GM23248 (cell line): Measurements from ENCODE around the gene SCAF11. TPM values are rescaled to one million over a fixed set of nuclear protein-coding genes. Genes with fewer than 3 reads are reported as not detected.

Experiments
- DNase-seq: peaks from one replicate; pipeline ENCODE4 v3.0.0-alpha.2; 2015
- H2AFZ ChIP-seq: fragments of 200-600 bp; sonication (generic); 2 replicates; pipeline ENCODE4 v1.6.1; 2016; ENCODE audit warnings: antibody characterized with exemption
- H3F3A ChIP-seq: fragments of 200-600 bp; sonication (generic); 2 replicates; pipeline ENCODE4 v1.6.1; 2016; ENCODE audit warnings: mild to moderate bottlenecking, antibody characterized with exemption, mixed run types; ENCODE audit not compliant: insufficient read depth
- H3K27ac ChIP-seq: fragments of 200-600 bp; sonication (generic); 2 replicates; pipeline ENCODE4 v1.5.1; 2016; ENCODE audit warnings: mild to moderate bottlenecking
- H3K27me3 ChIP-seq: fragments of 200-600 bp; sonication (generic); replicated peaks from 2 replicates; pipeline ENCODE4 v1.6.1; 2016; ENCODE audit warnings: mild to moderate bottlenecking; ENCODE audit not compliant: insufficient read depth
- H3K36me3 ChIP-seq: fragments of 200-600 bp; sonication (generic); 2 replicates; pipeline ENCODE4 v1.6.1; 2016; ENCODE audit warnings: low read depth, mild to moderate bottlenecking
- H3K4me1 ChIP-seq: fragments of 200-600 bp; sonication (generic); 2 replicates; pipeline ENCODE4 v1.6.1; 2016; ENCODE audit warnings: mild to moderate bottlenecking; ENCODE audit not compliant: insufficient read depth
- H3K4me2 ChIP-seq: fragments of 200-600 bp; sonication (generic); one replicate; pipeline ENCODE4 v1.6.1; 2016; ENCODE audit warnings: mild to moderate bottlenecking; ENCODE audit not compliant: unreplicated experiment
- H3K4me3 ChIP-seq: fragments of 200-600 bp; sonication (generic); 2 replicates; pipeline ENCODE4 v1.5.1; 2016; ENCODE audit warnings: mild to moderate bottlenecking
- H3K79me2 ChIP-seq: fragments of 200-600 bp; sonication (generic); 2 replicates; pipeline ENCODE4 v1.6.1; 2016; ENCODE audit warnings: mild to moderate bottlenecking; ENCODE audit not compliant: insufficient read depth
- H3K9ac ChIP-seq: fragments of 200-600 bp; sonication (generic); 2 replicates; pipeline ENCODE4 v1.6.1; 2016; ENCODE audit warnings: mild to moderate bottlenecking
- H3K9me2 ChIP-seq: fragments of 200-600 bp; sonication (generic); 2 replicates; pipeline ENCODE4 v1.6.1; 2016; ENCODE audit warnings: mixed run types, mild to moderate bottlenecking, moderate library complexity; ENCODE audit not compliant: insufficient read depth
- H3K9me3 ChIP-seq: fragments of 200-600 bp; sonication (generic); one replicate; pipeline ENCODE4 v1.6.1; 2017; ENCODE audit warnings: low read depth
- H4K20me1 ChIP-seq: fragments of 200-600 bp; sonication (generic); 2 replicates; pipeline ENCODE4 v1.6.0; 2016; ENCODE audit not compliant: insufficient read depth
- EZH2 ChIP-seq: fragments of 200-600 bp; sonication (generic); IDR thresholded peaks from 2 replicates; pipeline ENCODE4 v1.6.1; 2018; ENCODE audit warnings: antibody characterized with exemption, mild to moderate bottlenecking; ENCODE audit not compliant: insufficient read depth, poor library complexity, severe bottlenecking
- EZH2phosphoT487 ChIP-seq: fragments of 200-600 bp; sonication (generic); IDR thresholded peaks from 2 replicates; pipeline ENCODE4 v1.6.1; 2018; ENCODE audit warnings: antibody characterized with exemption, moderate library complexity, mild to moderate bottlenecking, low read depth; ENCODE audit not compliant: insufficient read depth
- WGBS, 2 experiments: methylation state at CpG; one replicate each; pipeline ENCODE4 v1.1.6; 2015 to 2017; ENCODE audit warnings: low lambda C conversion rate in 2 of 2, low coverage in 1 of 2; ENCODE audit errors: missing lambda C conversion rate in 2 of 2; 5-methylcytosine and 5-hydroxymethylcytosine counted together
- in situ Hi-C: fragments of 300-500 bp; cut with MboI; formaldehyde crosslinking; loops from 2 replicates; pipeline ENCODE4 v1.15.0; 2020
- polyA plus RNA-seq: library from polyadenylated mRNA; unstranded; fragments of >200 nt; fragmentation: Nextera tagmentation; extraction: Ambion mirVana; gene quantifications from 2 replicates; pipeline ENCODE4 v1.2.1, GENCODE V29; 2016
- total RNA-seq: library from RNA; depleted of rRNA; stranded (reverse); fragments of >200 nt; shearing (Covaris generic); gene quantifications from 2 replicates; pipeline ENCODE4 v1.2.3, GENCODE V29; 2014

Gene SCAF11
- total and polyA plus RNA-seq, 2 experiments from 2014 or later, result 70.5 to 88.1 TPM

DNA sequence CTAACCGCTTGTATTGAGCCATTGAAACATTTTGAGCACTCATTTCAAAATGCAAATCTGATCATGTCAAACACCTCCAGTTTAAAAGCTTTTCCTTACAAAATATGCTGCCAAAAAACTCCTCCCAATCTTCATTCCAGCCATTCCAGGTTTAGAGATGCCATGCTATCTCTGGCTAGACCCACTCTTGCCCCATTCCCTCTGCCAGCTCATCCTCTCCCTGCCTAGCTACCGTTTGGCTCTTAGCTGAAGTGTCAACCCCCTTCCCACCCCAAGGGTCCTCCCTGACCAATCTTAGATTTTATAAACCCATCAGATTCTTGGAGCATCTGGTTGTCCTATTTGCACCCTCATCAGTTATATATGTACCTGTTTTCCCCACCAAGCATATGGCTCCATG, 75.0 kb downstream of the SCAF11 start:
- Histone ChIP-seq H3K27ac (no peak overlapping the region), H3K9ac (no peak overlapping the region), H3K9me2 (no peaks in the 10 kb centered on the region), H2AFZ (no peak overlapping the region), H3K36me3 (peaks cover 21% of the 10 kb centered on the region), H3K4me3 (no peak overlapping the region), H3K4me1 (peaks cover 11% of the 10 kb centered on the region), H3K27me3 (no peaks in the 10 kb centered on the region), H3K9me3 (no peaks in the 10 kb centered on the region), H3F3A (peaks cover 44% of the 10 kb centered on the region), H3K4me2 (no peak overlapping the region), H3K79me2 (no peaks in the 10 kb centered on the region), H4K20me1 (no peaks in the 10 kb centered on the region)
- in situ Hi-C loops, result no loop called here
- TF ChIP-seq EZH2, result no peak
- TF ChIP-seq EZH2phosphoT487, result no peak
- 65 to 70% methylated on average over 2 of the region's 2 CpGs for WGBS, 2 experiments
- no peak for DNase-seq

DNA sequence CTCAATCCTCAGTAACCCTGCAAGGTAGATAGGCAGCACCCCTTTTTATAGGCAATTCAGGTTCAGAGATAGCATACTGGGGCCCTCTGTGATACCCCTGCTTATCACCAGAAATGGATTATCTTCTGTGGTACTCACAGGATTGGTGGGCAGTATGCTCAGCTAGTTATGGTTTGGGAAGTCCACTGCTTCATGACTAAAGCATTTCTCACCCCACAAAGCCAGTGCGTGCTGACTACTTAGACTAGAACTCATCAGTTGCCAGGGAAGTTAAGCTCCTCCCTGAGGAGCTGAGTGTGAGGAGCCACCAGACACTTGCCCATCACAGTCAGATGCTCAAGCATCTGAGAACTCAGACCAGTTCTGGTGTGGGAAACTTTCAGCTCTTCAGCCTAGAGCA, 76.3 kb downstream of the SCAF11 start:
- peaks cover 44% of the 10 kb centered on the region for H3F3A ChIP-seq
- H3K4me3 ChIP-seq, result no peak overlapping the region
- no peak for TF ChIP-seq EZH2
- no peak for TF ChIP-seq EZH2phosphoT487
- DNase-seq, result peak; percentile 94
- H2AFZ ChIP-seq, result no peak overlapping the region
- H3K9me3 ChIP-seq, result no peaks in the 10 kb centered on the region
- in situ Hi-C loops, result no loop called here
- H3K27ac ChIP-seq, result peak overlapping the region; percentile 34
- H3K4me2 ChIP-seq, result peak overlapping the region; percentile 4
- H3K79me2 ChIP-seq, result no peaks in the 10 kb centered on the region
- no peaks in the 10 kb centered on the region for H3K9me2 ChIP-seq
- WGBS, 2 experiments, result 0% methylated on average over 1 of the region's 1 CpG
- no peak overlapping the region for H3K9ac ChIP-seq
- H3K36me3 ChIP-seq, result peaks cover 10% of the 10 kb centered on the region
- H4K20me1 ChIP-seq, result no peaks in the 10 kb centered on the region
- H3K4me1 ChIP-seq, result peaks cover 11% of the 10 kb centered on the region
- H3K27me3 ChIP-seq, result no peaks in the 10 kb centered on the region

DNA sequence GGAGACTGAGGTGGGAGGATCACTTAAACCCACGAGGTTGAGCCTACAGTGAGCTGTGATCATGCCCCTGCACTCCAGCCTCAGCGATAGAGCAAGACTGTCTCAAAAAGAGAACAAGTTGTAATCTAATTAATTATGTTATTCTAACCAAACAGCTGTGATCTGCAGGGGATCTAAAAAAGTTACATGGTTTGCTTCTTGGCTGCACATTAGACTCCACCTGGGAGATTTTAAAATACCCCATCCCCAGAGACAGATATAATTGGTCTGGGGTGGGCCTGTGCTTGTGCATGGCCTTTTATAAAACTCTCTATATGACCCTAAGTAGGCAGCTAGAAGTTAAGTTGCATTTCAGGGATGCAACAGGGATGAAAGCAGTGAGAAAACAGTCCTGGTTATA, 76.7 kb downstream of the SCAF11 start:
- H3K36me3 ChIP-seq, result peaks cover 5% of the 10 kb centered on the region
- H3F3A ChIP-seq, result peaks cover 45% of the 10 kb centered on the region
- DNase-seq, result no peak
- H3K4me3 ChIP-seq, result no peak overlapping the region
- H3K9me3 ChIP-seq, result no peaks in the 10 kb centered on the region
- no peak overlapping the region for H3K9ac ChIP-seq
- in situ Hi-C loops, result no loop called here
- H4K20me1 ChIP-seq, result no peaks in the 10 kb centered on the region
- H3K27ac ChIP-seq, result peak overlapping the region; percentile 24
- H3K79me2 ChIP-seq, result no peaks in the 10 kb centered on the region
- 58 to 62% methylated on average over 2 of the region's 2 CpGs for WGBS, 2 experiments
- H3K4me2 ChIP-seq, result peak overlapping the region; percentile 4
- H2AFZ ChIP-seq, result no peak overlapping the region
- TF ChIP-seq EZH2phosphoT487 (no peak), EZH2 (no peak)
- no peaks in the 10 kb centered on the region for H3K9me2 ChIP-seq
- peaks cover 11% of the 10 kb centered on the region for H3K4me1 ChIP-seq
- H3K27me3 ChIP-seq, result no peaks in the 10 kb centered on the region

DNA sequence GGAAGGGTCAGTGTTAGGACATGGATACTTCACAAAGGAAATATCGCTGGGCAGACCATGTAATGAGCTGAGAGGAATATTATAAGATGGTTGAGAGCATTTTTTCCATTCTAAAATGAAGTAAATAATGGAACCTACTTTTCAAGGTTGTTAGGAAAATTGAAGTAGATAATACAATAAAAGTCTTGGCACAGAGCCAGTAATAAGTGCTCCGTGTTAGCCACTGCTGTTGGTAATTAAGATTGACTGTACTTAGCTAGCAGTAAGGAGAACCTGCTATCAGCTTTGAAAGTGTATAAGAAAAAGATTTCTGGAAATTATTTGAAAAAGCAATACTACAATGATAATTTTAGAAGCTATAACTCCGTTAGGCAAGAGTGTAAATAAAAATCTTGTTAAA, 77.6 kb downstream of the SCAF11 start:
- TF ChIP-seq EZH2phosphoT487 (no peak), EZH2 (no peak)
- Histone ChIP-seq H3K27ac (no peak overlapping the region), H3K9ac (no peak overlapping the region), H2AFZ (no peak overlapping the region), H4K20me1 (no peaks in the 10 kb centered on the region), H3K36me3 (no peaks in the 10 kb centered on the region), H3F3A (peaks cover 48% of the 10 kb centered on the region), H3K27me3 (no peaks in the 10 kb centered on the region), H3K4me1 (peaks cover 11% of the 10 kb centered on the region), H3K9me3 (no peaks in the 10 kb centered on the region), H3K9me2 (no peaks in the 10 kb centered on the region), H3K4me2 (no peak overlapping the region), H3K4me3 (no peak overlapping the region), H3K79me2 (no peaks in the 10 kb centered on the region)
- DNase-seq, result no peak
- 66 to 68% methylated on average over 3 of the region's 3 CpGs for WGBS, 2 experiments
- in situ Hi-C loops, result no loop called here
